ENCODE results near the gene CST5. TPM values are rescaled to one million over a fixed set of nuclear protein-coding genes. Genes with fewer than 3 reads are reported as not detected.

CST5 gene
- total and polyA plus RNA-seq, 2 donors (not counting 3 experiments of a cell fraction or from before 2014, with no cell fraction given): not detected

DNA sequence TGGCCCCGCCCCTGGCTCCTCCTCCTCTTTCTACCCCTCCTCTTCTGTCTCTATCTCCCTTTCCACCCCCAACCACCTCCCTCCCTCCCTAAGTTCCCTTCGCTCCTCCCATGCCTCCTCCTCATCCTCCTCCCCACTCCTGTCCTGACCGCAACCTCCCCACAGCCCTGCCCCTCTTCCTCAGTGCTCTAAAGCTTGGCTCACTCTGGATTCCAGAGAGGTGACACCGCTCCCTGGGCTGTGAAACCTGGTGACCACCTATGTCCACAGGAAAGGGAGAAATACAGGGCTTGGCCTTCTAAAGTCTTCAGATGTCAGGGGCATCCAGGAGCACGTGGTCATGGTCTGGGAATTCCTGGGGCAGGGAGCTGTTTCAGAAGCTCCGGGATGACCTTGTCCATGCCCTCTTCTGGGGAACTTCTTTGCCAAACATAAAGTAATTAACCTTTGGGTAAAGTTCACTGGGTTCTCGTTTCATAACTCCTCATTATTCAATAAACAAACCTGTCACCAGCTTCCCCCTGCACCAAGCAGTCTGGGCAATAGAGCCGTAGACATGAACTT lies 345 bp upstream of the CST5 start:
- Histone ChIP-seq H2AFZ (ENCODE audit: low read depth, low read length) (no peak overlapping the region), H3K9ac (replicated peaks; ENCODE audit: extremely low read depth, insufficient read depth, low read length) (no peak overlapping the region), H3K27me3 (ENCODE audit: control insufficient read depth in 2 of 2, insufficient read depth in 2 of 2, low read length in 2 of 2) (no peaks in the 10 kb centered on the region), H3K36me3 (ENCODE audit: control insufficient read depth in 2 of 2, extremely low read depth in 1 of 2, insufficient read depth in 2 of 2, low read length in 2 of 2) (no peaks in the 10 kb centered on the region), H3K4me2 (ENCODE audit: insufficient read depth, low read length) (no peak overlapping the region), H3K4me3 (replicated peaks in 1 of 3; ENCODE audit: insufficient read depth in 1 of 3, low read depth in 1 of 3, low read length in 3 of 3) (no peak overlapping the region), H3K9me3 (replicated peaks; ENCODE audit: control insufficient read depth, insufficient read depth, low read length) (no peaks in the 10 kb centered on the region), H3K79me2 (ENCODE audit: control insufficient read depth, insufficient read depth, low read length) (no peaks in the 10 kb centered on the region), H3K27ac (ENCODE audit: insufficient read depth, low read depth, low read length) (no peak overlapping the region), H3K9me1 (replicated peaks; ENCODE audit: control insufficient read depth, extremely low read depth, insufficient read depth, low read length) (no peaks in the 10 kb centered on the region), H3K4me1 (ENCODE audit: control insufficient read depth, extremely low read depth, insufficient read depth, low read length) (no peaks in the 10 kb centered on the region), H4K20me1 (replicated peaks; ENCODE audit: control insufficient read depth, extremely low read depth, insufficient read depth, low read length) (no peaks in the 10 kb centered on the region)
- BruUV-seq (replicated peaks): no TSS peak
- POLR2A ChIA-PET: no interaction called here
- dilution Hi-C loops (cut with MboI; ENCODE audit: extremely low pct_ligation_motif_present, low sequenced_read_pairs) (no loop called here), intact Hi-C loops (cut with micrococcal nuclease) (loop anchor here (10.0 kb wide), 2 partner anchors 115 to 135 kb away; no protein-coding TSS in a partner anchor)
- CTCF ChIA-PET: no interaction called here
- TF ChIP-seq FOS (IDR thresholded peaks at IDR 0.05; ENCODE audit: borderline replicate concordance, insufficient read depth, low read length): no peak
- no peak for TF ChIP-seq GATA2 (IDR thresholded peaks at IDR 0.05; ENCODE audit: insufficient read depth, insufficient read length, low read depth, low read length)
- TF ChIP-seq MAX (IDR thresholded peaks at IDR 0.05; ENCODE audit: insufficient read depth, insufficient read length): no peak
- no peak for TF ChIP-seq MYC (IDR thresholded peaks at IDR 0.05; ENCODE audit: low read depth, low read length)
- TF ChIP-seq EZH2 (IDR thresholded peaks at IDR 0.05; ENCODE audit: borderline replicate concordance, low read depth, low read length, severe bottlenecking): no peak
- no peak for TF ChIP-seq JUN (IDR thresholded peaks at IDR 0.05; ENCODE audit: borderline replicate concordance, insufficient read depth, insufficient read length, low read depth)
- no peak for TF ChIP-seq POLR2A (IDR thresholded peaks at IDR 0.05; ENCODE audit: low read depth, low read length)
- TF ChIP-seq, protein P1, sequence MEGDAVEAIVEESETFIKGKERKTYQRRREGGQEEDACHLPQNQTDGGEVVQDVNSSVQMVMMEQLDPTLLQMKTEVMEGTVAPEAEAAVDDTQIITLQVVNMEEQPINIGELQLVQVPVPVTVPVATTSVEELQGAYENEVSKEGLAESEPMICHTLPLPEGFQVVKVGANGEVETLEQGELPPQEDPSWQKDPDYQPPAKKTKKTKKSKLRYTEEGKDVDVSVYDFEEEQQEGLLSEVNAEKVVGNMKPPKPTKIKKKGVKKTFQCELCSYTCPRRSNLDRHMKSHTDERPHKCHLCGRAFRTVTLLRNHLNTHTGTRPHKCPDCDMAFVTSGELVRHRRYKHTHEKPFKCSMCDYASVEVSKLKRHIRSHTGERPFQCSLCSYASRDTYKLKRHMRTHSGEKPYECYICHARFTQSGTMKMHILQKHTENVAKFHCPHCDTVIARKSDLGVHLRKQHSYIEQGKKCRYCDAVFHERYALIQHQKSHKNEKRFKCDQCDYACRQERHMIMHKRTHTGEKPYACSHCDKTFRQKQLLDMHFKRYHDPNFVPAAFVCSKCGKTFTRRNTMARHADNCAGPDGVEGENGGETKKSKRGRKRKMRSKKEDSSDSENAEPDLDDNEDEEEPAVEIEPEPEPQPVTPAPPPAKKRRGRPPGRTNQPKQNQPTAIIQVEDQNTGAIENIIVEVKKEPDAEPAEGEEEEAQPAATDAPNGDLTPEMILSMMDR (IDR thresholded peaks at IDR 0.05; ENCODE audit: extremely low read depth in 1 of 2, insufficient read depth in 1 of 2, low read depth in 1 of 2, low read length in 2 of 2): no peak
- no peak for TF ChIP-seq POLR2AphosphoS5 (IDR thresholded peaks at IDR 0.05; ENCODE audit: insufficient read depth, low read depth, low read length)
- no peak for DNase-seq (ENCODE audit: low read depth, low spot score)
- no peak for FAIRE-seq

Measured in endothelial cell of umbilical vein (primary cell).